ELR (cell line): ENCODE data around the gene SCNM1.
A peak's percentile ranks its signal among the peaks of the same experiment; 100 is the strongest.

Source experiments
- DNase-seq: peaks from one replicate; pipeline ENCODE4 v3.0.0-alpha.2; 2015; ENCODE audit warnings: low read depth

Gene SCNM1, protein sequence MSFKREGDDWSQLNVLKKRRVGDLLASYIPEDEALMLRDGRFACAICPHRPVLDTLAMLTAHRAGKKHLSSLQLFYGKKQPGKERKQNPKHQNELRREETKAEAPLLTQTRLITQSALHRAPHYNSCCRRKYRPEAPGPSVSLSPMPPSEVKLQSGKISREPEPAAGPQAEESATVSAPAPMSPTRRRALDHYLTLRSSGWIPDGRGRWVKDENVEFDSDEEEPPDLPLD

DNA sequence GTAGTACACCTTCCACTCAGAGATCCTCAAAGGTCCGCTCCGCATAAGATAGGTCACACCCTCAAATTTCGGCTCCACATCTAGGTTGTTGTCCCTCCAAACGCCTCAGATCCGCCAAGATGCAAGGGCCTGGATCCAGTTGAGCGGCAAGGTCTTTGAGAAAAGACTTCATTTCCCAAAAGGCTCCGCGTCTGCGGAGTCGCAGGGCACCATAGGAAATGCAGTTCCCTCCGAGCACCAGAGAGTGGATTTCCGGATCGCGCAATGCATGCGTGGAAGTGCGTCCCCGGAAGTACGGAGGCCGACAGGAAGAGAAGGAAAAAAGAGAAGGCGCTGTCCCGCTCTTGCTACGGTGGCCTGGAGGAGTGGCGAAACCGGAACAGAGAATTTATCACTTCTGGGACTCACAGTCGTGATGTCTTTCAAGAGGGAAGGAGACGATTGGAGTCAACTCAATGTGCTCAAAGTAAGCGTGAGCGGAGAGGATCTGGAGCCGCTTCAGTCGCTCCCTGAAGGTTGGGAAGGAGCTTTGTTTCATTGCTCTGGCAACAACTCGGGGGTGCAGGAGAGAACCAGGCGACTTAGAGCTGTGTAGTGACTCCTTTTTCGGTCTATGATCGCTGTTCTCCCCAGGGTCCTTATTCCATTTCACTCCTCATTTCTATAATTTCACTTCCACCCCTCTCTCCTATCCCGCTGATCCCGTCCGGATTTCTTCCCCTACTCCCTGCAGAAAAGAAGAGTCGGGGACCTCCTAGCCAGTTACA lies at the start of gene SCNM1, which contains the start of gene LYSMD1:
Gene SCNM1 (plus strand): TSS at position 407 of the 767 bp plus-strand sequence. CDS start 9 bp downstream, at position 416.
Gene LYSMD1 (minus strand): TSS at position 165 of the 767 bp plus-strand sequence. CDS start 644 bp downstream, outside the sequence.
- DNase-seq: peak; percentile 100

DNA sequence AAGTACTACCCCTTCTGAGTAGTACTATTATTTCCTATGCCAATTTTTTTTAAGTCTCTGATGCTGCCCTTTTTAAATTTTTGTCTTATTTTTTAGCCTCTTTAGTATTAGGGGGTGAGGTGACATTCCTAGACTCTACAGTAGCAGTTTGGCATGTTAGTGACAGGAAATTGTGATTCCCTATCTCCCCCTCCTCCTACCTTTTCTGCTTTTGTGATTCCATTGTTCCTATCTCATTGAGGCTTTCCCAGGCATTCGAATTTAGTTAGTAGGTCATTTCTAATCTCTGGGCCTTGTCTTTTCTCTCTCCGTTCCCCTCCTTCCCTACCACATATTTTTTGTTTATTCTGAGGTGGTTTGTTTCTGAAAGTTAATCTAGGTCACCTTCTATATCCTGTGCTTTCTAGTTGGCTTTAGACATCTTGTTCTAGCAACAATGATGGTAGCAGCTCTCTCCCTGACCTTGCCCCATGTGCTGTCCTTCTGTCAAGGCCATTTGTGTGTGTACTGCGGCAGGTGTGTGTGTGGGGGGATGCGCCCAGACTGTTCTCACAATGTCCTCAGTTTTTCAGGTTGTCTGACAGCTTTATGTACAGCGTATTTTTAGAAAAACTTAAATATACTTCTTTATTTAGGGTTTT lies 41.1 kb upstream of the SCNM1 start:
- DNase-seq: no peak

DNA sequence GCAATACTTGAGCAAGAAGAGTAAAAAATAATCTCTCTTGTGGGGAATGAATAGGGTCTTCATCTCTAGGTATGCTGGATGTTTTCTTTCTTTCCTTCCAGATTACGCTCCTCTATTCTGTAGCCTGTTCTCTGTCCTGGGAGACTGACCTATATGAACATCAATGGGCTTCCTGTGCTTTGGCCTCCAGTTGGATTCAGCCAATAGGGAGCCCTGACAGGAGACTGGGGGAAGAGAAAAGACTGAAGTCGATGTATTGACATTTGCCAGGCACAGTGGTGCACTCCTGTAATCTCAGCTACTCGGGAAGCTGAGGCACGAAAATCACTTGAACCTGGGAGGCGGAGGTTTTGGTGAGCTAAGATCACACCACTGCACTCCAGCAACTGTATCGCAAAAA lies 37.1 kb upstream of the SCNM1 start:
- no peak for DNase-seq

GRCh38 chr1:151130987-151131586 lies 34.9 kb upstream of the SCNM1 start:
- DNase-seq: peak; percentile 61

DNA sequence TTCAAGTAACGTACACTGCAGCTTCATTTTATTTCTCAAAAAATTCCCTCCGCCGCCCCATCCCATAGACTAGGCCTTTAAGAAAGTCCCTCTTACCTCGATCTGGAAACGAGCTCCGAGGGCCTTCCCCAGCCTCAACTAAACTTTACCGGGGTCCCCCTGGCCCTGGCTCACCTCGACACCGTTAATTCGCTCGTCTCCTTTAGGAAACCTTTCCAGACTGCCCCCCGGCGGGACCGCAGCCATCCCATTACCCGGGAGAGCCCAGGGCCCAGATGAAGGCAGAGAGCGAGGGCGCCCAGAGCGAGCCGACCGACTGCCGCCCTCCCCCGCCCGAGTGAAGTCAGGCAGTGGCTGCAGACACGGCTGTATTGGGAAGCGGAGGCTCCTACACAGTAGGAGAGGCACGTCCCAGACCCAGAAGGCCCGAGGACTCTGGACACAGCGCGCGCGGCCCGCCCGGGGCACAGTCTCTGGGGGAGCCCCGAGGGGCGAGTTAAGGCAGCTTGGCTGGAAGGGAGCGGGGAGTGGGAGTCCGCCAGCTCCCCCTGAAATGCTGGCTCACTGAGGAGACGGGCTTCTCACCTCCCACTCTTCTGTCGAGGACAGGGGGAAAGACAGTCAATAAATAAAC lies 34.1 kb upstream of the SCNM1 start:
- no peak for DNase-seq

GRCh38 chr1:151132335-151133017 lies 33.5 kb upstream of the SCNM1 start:
- no peak for DNase-seq

- no peak for DNase-seq
Observed at GRCh38 chr1:151133018-151133806, 32.7 kb upstream of the SCNM1 start.

- DNase-seq: no peak
Observed at GRCh38 chr1:151134396-151134795, 31.5 kb upstream of the SCNM1 start.

- DNase-seq: no peak
Observed at GRCh38 chr1:151134991-151135390, 31.0 kb upstream of the SCNM1 start.

DNA sequence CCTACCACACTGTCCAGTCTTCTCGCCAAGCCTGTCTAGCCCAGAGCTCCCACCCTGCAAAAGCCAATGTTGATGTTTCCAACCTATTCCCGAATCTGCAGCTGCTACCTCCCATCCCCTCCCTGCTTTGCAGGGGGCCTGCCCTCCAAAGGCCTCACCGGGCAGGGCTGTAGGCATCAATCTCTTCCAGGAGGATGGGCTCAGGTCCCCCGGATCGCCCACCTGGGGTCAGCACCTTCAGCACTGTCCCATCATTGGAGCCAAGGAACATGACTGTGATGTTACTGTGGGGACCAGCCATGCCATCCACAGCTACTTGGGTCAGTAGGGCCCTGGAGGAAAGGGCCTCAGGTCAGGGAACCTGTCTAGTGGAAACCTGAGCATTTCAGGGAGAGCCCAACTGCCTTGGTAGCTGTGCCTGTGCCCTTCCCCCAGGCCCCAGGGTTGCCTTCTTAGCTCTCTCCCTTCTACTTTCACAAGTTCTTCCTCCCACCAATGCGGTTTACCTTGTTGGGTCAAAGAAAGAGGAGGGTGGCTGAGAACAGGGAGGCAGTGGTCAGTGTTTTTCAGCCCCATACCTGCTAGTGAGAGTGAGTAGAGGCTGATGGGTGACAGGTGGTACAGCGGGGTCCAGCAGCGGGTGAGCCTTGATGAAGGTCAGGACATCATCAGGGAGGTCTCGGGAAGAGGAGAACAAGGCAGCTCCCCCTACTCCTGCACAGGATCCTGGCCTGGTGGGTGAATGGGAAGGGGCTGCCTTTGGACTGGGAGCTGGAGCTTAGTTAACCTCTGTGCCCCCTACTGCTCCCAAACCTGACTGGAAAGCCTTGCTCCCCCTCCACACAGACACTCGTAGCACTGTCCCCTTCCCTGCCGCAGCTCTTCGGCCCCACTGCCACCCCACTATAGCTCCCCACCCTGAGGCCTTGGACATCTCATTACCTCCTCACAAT lies 30.2 kb upstream of the SCNM1 start:
- DNase-seq: no peak

DNA sequence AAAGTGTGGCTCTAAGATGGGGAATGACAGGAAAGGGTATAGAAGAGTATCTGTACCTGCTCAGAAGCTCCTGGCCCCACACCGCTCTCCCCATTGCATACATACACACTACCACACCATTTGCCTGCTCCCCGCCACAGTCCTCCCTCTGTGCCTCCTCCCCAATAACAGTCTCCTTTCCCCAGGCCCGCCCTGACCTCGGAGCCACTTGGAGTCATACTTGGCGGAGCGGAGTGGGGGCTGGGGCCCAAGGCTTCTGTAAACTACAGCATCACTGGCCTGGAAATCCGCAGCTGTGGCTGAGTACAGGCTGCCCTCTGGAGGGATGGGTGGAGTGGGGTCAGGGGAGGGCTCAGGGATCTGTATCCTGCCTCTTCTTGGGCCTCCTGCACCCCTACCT lies 28.2 kb upstream of the SCNM1 start:
- DNase-seq: no peak

DNA sequence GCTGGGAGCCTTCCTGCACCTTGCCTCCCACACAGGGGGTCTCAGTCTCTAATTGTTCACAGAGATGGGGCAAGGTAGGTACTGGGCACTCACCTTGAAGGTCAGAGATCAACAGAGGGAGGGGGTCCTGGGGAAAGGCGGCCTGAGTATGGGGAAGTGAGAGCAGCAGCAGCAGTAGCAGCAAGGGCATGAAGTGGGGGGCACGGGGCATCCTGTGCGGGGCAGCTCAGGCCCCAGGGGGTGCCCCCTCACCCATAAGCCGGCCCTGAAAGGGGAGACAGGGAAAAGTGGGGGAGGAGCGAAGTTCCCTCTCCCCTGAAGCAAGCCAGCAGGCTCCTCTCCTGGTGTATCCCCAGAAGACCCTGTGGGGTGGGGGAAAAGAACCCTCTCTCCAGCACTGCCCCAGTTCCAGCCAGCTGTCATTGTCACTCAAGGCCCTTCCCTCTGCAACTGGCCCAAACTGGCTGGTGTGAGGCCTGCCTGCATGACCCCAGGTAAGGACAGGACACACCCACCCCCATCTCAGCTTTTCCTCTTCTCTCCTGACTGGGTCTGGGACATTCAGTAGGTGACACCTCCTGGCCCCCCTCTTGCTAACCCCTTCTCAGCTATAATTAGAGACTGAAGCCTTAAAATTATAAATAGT lies 23.4 kb upstream of the SCNM1 start:
- DNase-seq: no peak

- DNase-seq: no peak
Observed at GRCh38 chr1:151143057-151143435, 22.9 kb upstream of the SCNM1 start.

DNA sequence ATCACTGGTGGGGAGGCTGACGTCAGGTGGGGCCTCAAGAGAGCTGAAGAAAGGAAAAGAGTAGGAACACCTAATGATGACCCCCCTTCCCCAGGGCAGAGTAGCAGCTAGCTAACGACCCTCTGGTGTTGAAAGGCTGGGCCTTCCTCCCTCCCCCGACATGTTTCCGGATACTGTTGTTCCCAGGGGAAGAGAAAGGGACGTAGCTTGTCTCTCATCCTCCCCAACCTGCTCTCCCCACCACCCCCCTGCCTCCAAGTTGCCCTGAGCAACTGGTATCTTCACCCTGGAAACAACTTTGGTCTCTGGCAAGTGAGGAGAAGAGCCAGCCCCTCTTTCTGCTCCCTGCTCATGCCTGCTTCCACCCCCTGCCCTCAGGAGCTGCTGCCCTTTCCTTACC lies 22.0 kb upstream of the SCNM1 start:
- no peak for DNase-seq

DNA sequence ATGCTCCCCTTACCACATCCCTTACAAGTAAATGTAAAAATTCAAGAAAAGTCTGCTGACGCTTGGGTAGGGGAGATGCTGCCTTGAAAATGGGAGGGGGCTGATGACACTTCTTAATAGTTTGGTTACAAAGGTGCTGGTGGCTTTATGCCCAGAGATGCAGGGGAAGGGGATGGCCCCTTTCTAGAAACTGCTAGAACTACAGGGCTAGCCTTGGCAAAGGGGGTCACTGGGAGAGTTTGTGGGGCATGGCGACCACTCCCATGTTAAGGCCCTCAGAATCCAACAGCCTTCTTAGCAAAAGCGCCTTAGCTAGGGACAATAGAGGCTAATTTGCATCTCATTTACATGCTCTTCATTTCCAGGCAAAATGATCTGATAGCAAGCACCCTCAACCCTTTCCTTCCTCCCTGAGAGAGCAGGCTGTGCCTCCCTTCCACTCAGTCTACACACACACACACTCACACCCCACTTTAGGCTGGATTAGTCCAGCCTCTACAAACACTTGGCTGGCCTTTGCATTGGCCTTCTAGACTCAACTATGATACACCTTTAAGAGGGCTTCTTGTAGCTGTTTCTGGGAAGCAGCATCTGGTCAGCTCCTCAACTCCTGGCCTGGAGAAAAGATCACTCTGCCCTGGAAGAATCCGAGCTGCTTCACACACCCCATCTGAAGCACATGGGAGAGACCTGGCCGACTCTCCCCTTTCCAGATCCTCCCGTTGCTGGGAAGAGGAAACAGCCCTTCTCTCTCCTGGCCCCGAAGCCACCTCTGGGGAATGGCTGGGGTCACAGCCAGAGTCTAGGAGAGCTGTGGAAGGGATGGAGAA lies 21.3 kb upstream of the SCNM1 start:
- DNase-seq: no peak

- DNase-seq: peak; percentile 31
Observed at GRCh38 chr1:151145304-151146071, 20.5 kb upstream of the SCNM1 start.

- peak; percentile 34 for DNase-seq
Observed at GRCh38 chr1:151146072-151146411, 19.9 kb upstream of the SCNM1 start.
